HG03097 (cell line): ENCODE data around the gene SLC30A3.
"Not testable (repeated sequence)": the region's sequence is repeated elsewhere in the genome, so short reads cannot be mapped to it uniquely, and the experiment has no call there.

Experiments used
- ATAC-seq: cut with Tn5 transposase; IDR thresholded peaks from one replicate; pipeline ENCODE4 v1.9.1; 2021; ENCODE audit not compliant: unreplicated experiment, low FRiP score

The SLC30A3 gene

GRCh38 chr2:27288610-27289009 lies 25.8 kb upstream of the SLC30A3 start:
- ATAC-seq, result no peak

DNA sequence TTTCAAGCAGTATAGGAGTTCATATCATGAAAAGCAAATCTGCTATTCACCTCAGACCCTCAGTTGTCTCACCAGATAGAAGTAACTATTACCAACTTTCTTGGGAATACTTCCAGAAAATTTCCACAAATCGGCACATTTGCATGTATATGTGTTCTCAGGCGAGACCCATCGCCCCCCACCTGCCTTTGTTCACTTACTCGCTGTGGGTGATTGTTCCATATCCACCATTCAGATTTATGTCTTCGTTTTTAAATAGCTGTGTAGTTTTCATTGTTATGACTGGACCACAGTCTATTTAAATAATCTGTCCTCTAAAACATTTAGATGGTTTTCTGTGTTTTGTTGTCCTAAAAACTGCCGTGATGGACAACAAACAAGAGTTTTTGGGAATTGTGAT lies 22.6 kb upstream of the SLC30A3 start:
- ATAC-seq, result no peak

DNA sequence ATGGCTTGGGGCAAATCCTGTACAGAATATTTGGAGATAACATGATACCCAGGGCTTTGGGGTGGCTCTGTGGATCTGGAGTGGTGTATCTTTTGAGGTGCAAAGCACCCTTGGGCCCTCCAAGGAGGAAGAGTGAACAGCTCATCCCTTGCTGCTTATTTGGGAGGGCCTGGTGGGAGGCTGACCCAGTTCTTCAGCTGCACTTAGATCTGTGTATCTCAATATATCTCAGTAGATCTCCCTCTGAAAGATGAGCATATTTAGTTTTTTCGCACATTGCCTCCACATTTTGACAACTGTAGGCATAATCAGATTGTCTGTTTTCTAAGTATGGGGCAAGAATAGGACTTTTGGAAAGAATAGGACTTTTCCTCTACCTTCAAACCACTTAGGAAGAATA lies 22.1 kb upstream of the SLC30A3 start:
- ATAC-seq, result no peak

DNA sequence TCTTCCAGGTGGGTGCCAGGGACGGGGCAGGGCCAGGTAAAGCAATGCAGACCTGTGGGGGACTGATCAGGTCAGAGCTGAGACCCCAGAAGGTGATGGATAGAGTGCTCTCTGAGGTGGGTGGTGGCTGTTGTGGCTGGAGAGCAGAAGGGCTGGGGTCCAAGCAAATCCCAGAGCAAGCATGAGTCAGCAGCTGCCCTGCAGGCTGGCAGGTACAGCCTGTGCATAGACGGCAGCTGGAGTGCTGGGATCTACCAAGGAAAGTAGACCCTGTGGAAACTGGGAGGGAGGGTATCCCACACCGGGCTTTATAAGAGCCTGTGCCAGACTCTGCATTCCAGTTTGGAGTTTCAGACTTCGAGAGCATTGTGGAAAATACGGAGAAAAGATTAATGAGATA lies 20.0 kb upstream of the SLC30A3 start:
- ATAC-seq, result no peak

DNA sequence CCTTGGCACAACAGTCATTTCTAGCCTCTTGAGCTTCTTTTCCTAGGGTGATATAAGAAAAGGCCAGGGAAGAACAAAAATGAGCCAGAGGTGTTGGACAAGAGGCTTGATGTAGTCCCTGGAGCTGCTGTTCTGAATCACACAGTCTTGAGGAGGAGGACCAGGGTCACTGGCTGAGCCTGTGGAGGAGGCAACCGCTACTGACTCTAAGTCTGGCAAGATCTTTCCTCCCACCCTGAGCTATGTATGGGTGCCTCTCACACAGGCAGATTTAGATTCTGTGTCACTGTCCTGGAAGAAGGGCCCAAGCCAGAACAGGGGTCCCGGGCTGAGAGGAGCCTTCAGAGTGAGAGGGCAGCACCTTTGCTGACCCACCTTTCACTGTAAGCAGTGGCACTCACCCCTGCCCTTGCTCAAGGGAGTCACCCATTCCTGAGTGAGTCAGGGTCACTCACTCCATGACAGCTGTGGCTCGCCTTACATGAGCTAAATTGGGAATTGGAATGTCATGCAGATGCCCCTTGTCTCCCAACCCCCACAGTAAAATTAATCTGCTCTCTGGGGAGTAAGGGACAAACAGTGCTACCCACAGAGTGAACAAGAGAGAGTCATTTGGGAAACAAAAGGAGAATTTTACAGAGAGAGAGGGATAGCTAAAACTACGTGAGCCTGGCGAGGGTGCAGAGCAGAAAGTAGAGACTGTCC lies 19.2 kb upstream of the SLC30A3 start, which contains the start of gene TRIM54:
TRIM54 (plus strand) TSS at position 575 of the 705 bp plus-strand sequence. CDS start 303 bp downstream, outside the sequence.
- no peak for ATAC-seq

DNA sequence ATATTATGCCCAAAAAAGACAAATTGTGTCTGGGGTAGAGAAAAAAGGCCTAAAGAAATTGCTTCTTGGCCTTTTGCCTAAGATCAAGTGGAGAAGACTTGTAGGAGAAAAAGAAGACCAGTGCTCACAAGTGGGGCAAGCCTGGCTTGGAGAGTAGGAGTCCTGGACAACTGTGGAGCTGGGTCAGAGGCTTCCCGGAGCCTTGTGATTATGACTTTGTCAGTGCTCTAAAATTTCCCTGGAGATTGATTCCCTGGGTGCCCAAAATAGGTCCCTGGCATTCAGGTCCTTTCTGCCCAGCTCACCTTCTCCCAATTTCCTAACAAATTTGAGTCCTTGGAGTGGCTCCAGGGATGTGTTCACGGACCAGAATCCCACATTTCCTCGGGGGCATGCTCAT lies 18.6 kb upstream of the SLC30A3 start:
- ATAC-seq, result no peak

GRCh38 chr2:27280826-27281225 lies 18.0 kb upstream of the SLC30A3 start:
- no peak for ATAC-seq

- ATAC-seq, result no peak
Observed at GRCh38 chr2:27278010-27278409, 15.2 kb upstream of the SLC30A3 start.

- ATAC-seq, result no peak
Observed at GRCh38 chr2:27275211-27276150, 12.6 kb upstream of the SLC30A3 start, which contains the start of gene DNAJC5G. Gene DNAJC5G, plus strand, starts transcription at chr2:27275433. Its CDS starts 1,296 bp downstream, at chr2:27276729.

DNA sequence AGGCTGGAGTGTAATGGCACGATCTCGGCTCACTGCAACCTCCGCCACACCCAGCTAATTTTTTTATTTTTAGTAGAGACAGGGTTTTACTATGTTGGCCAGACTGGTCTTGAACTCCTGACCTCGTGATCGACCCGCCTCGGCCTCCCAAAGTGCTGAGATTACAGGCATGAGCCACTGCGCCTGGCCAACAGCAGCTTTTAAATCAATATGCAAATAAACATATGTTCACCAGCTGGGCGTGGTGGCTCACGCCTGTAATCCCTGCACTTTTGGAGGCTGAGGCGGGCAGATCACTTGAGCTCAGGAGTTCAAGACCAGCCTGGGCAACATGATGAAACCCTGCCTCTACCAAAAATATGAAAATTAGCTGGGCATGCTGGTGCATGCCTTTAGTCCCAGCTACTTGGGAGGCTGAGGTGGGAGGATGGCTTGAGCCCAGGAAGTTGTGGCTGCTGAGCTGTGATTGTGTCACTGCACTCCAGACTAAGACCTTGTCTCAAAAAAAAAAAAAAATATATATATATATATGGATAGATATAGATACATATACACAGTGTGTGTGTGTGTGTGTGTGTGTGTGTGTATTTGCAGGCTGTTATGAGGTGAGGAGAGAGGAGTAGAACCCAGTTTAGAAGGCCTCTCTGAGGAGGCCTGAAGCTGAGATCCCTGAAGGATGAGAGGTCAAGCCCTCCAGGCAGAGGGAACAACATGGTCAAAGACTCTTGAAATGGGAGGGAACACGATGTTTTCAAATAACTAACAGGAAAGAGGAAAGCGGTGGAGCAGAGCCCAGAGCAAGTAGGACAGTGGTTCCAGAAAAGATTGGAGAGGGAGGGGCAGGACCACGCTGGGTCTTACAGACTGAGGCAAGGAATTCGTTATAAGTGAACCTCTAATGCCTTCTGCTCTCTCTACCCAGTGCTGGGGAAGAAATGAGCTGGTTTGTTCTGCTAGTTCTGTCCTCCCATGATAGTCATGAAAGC lies 10.0 kb upstream of the SLC30A3 start:
- ATAC-seq, result not testable (repeated sequence)

GRCh38 chr2:27271631-27272340 lies 8.9 kb upstream of the SLC30A3 start:
- ATAC-seq, result no peak

- no peak for ATAC-seq
Observed at GRCh38 chr2:27270670-27271069, 7.8 kb upstream of the SLC30A3 start.

- ATAC-seq, result no peak
Observed at GRCh38 chr2:27270131-27270530, 7.3 kb upstream of the SLC30A3 start.

DNA sequence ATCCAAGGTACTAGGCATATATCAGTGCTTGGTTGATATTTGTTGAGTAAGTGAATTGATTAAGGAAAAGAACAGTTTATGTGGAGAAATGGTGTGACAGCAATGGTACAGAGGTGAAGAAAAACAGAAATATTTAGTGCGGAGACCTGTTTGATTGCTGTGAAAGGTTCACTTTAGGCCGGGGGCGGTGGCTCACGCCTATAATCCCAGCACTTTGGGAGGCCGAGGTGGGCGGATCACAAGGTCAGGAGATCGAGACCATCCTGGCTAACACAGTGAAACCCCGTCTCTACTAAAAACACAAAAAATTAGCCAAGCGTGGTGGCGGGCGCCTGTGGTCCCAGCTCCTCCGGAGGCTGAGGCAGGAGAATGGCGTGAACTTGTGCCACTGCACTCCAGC lies 5.4 kb upstream of the SLC30A3 start:
- ATAC-seq, result not testable (repeated sequence)

- ATAC-seq, result no peak
Observed at GRCh38 chr2:27265536-27265870, 2.7 kb upstream of the SLC30A3 start.

GRCh38 chr2:27264753-27265535 lies 2.1 kb upstream of the SLC30A3 start:
- no peak for ATAC-seq

GRCh38 chr2:27264253-27264752 lies 1.5 kb upstream of the SLC30A3 start:
- no peak for ATAC-seq

- ATAC-seq, result no peak
Observed at GRCh38 chr2:27263287-27264252, 723 bp upstream of the SLC30A3 start.
